Fibroblast of mammary gland (primary cell): ENCODE measurements around the gene TEDC1.

Experiments
- DNase-seq: peaks from one replicate; pipeline ENCODE4 v3.0.0-alpha.2; 2010; ENCODE audit warnings: low read depth
- H3K4me3 ChIP-seq: 2 replicates; pipeline ENCODE4 v1.5.1; 2011; ENCODE audit warnings: low read depth, mild to moderate bottlenecking, low read length, moderate library complexity; ENCODE audit not compliant: control insufficient read depth
- CTCF ChIP-seq: conservative IDR thresholded peaks from 2 replicates; pipeline ENCODE4 v1.5.1; 2011; ENCODE audit warnings: low read depth, low read length, inconsistent platforms; ENCODE audit not compliant: control insufficient read depth, insufficient read depth

Gene TEDC1

GRCh38 chr14:105486163-105486973, 4.7 kb upstream of the TEDC1 start, which contains the start of gene CRIP1:
Gene CRIP1 (plus strand): TSS chr14:105486886. CDS start chr14:105487260, 374 bp downstream.
- DNase-seq, result no peak
- no peak within 1 kb of the TSS for H3K4me3 ChIP-seq
- no peak for TF ChIP-seq CTCF

- no peak for DNase-seq
- H3K4me3 ChIP-seq, result no peak overlapping the region
- no peak for TF ChIP-seq CTCF
Observed at GRCh38 chr14:105486974-105487448, 4.0 kb upstream of the TEDC1 start.

GRCh38 chr14:105487449-105487985, 3.5 kb upstream of the TEDC1 start:
- DNase-seq, result no peak
- no peak overlapping the region for H3K4me3 ChIP-seq
- TF ChIP-seq CTCF, result no peak

- no peak for DNase-seq
- no peak overlapping the region for H3K4me3 ChIP-seq
- TF ChIP-seq CTCF, result no peak
Observed at GRCh38 chr14:105487986-105488777, 2.9 kb upstream of the TEDC1 start.

- no peak for DNase-seq
- TF ChIP-seq CTCF, result no peak
- H3K4me3 ChIP-seq, result no peak overlapping the region
Observed at GRCh38 chr14:105488781-105489541, 2.1 kb upstream of the TEDC1 start.

- TF ChIP-seq CTCF, result peak; percentile 61
- peak; percentile 74 for DNase-seq
- H3K4me3 ChIP-seq, result peak overlapping the region; percentile 52
Observed at GRCh38 chr14:105489542-105490266, 1.3 kb upstream of the TEDC1 start.
